ENCODE measurements around the gene PLXDC2.
A peak's percentile ranks its signal among the peaks of the same experiment; 100 is the strongest.

PLXDC2 gene

DNA sequence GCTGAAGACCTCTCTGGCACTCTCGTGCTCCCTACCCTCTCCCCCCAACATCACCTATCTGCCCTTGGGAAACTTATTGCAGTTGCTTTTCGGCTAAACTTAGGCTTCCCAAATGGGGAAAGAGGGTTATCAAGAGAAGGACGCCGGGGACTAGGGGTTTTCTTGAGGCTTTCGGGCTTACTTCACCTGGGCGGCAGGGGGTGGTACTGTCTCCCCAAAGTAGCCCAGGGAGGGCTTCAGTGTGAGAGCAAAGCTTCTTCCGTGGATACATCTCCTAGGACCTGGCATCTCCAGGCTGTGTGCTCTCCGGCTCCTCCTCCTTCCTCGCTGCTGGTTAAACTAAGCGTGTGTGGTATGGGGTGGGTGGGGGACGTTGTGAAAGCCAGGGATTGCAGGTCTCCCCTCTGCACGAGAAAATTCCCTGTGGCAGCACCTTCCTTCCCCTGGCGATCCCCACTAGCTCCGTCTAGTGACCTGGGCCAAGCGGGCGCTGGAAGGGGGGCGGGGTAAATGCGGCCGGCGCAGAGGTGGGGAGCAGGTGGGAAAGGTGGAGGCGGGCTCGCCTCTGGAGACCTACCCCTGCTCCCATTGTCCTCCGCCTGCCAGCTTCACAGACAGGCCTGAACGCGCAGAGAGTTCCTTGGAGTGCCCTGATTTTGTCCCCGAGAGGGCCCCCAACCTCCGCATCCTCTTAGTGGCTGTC is 1.1 kb downstream of the PLXDC2 start:
- Histone ChIP-seq H3K4me1 (ENCODE audit: insufficient read depth, low read length) (peaks cover 7% of the 10 kb centered on the region), H3K9ac (ENCODE audit: low read length) (peak overlapping the region; percentile 71), H3K9me3 (ENCODE audit: low read length) (no peaks in the 10 kb centered on the region), H3K27ac (ENCODE audit: low read depth, low read length) (peak overlapping the region; percentile 77), H3K36me3 (ENCODE audit: insufficient read depth, low read length) (no peaks in the 10 kb centered on the region), H3K4me3 (ENCODE audit: low read depth in 1 of 2, low read length in 2 of 2) (peak overlapping the region; percentile 96 to 97), H3K27me3 (ENCODE audit: control insufficient read depth in 1 of 2, insufficient read depth in 2 of 2, low read length in 2 of 2) (peaks cover 0 to 15% of the 10 kb centered on the region in 2 donors)

DNA sequence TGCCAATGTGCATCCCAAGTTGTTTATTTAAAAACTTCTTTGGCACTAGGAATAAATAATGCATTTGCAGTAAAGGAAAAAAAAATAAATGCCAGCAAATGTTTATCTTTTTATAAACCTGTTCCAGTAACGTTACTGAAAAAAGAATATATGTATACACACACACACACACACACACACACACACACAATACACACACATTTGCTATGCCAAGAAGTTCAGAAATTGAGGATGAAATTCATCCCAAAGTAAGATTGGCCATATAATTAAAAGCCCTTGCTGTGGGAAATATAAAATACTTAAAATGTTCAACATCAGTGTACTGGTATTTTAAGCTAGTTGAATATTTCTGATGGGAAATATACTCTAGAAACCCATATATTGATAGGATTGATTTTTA is 2.6 kb downstream of the PLXDC2 start:
- Histone ChIP-seq H3K4me3 (ENCODE audit: low read depth in 1 of 2, low read length in 2 of 2) (peak overlapping the region; percentile 16 to 97), H3K4me1 (ENCODE audit: insufficient read depth, low read length) (peaks cover 9% of the 10 kb centered on the region), H3K27ac (ENCODE audit: low read depth, low read length) (peak overlapping the region; percentile 43), H3K36me3 (ENCODE audit: insufficient read depth, low read length) (no peaks in the 10 kb centered on the region), H3K27me3 (ENCODE audit: control insufficient read depth in 1 of 2, insufficient read depth in 2 of 2, low read length in 2 of 2) (peaks cover 0 to 15% of the 10 kb centered on the region in 2 donors), H3K9ac (ENCODE audit: low read length) (no peak overlapping the region), H3K9me3 (ENCODE audit: low read length) (no peaks in the 10 kb centered on the region)

DNA sequence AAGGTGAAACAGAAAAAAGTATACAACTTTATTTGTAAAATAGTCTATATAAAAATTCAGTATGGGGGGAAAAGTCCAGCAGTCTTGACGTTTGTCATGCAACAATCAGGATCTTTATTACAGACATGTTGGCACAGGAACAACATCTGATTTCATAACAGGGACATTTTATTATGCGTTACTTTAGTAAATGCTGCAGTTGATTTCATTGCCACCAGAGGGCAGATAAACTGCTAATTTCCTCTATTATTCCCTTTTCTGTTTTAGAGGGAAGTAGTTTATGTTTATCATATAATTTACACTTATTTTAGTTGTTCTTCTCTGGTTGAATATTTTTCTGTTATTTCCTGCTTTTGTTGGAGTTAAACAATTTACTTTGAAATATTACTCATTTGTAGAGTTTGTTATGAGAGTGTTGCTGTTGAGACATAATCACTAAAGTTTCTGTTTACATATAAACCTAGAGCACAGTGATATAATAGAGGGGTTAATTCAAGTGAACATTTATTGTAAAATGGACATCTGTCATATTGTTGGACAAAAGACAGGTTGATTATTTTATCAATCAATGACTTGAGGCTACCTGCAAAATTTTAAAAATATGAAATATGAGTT is 3.3 kb downstream of the PLXDC2 start:
- Histone ChIP-seq H3K4me3 (ENCODE audit: low read depth in 1 of 2, low read length in 2 of 2) (no peak overlapping the region), H3K4me1 (ENCODE audit: insufficient read depth, low read length) (peaks cover 11% of the 10 kb centered on the region), H3K27me3 (ENCODE audit: control insufficient read depth in 1 of 2, insufficient read depth in 2 of 2, low read length in 2 of 2) (peaks cover 0 to 15% of the 10 kb centered on the region in 2 donors), H3K36me3 (ENCODE audit: insufficient read depth, low read length) (no peaks in the 10 kb centered on the region), H3K9ac (ENCODE audit: low read length) (no peak overlapping the region), H3K9me3 (ENCODE audit: low read length) (no peaks in the 10 kb centered on the region), H3K27ac (ENCODE audit: low read depth, low read length) (peak overlapping the region; percentile 43)

DNA sequence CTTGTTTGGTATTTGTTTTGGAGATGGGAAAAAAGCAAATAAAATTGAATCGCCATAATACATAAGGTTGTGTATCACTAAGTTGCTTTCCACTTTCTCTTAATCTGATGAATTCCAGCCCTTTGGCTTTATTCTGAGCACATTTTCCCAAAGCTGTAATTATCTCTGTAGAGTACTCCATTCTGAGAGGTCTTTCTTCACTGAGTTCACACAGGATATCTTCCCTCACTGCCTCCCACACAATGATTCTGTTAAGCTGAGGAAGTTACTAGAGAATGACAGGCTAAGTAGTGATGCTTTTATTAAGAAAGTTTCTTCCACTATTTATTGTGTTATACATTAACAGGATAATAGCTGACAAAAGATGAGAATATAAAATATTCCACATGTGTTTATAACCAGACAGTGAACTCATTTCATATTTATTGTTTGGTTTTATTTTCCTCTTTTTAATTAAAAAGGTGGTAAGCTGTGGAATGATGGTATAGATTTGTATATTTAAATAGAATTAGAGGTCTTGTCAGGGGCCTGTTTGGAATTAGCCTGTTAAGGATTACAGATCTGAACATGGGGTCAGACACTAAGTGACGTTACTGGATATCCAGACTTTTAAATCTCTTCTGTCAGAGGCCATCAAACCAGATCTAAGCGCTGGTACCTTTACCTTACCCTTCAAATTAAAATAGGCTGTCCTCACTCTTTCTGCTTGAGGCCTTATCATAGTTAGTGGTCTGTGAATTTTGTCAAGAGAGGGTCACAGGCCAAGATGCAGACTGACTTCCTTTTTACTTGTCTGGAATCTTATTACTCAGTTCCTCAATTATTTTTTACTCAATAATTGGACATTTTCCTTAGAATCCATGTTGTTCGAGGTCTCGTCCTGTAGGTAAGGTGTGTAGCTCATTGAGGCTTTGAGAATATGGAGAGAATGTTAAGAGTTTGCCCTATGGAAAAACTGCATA is 8.4 kb downstream of the PLXDC2 start:
- H3K27me3 ChIP-seq (ENCODE audit: control insufficient read depth in 1 of 2, insufficient read depth in 2 of 2, low read length in 2 of 2), result no peaks in the 10 kb centered on the region
- H3K9me3 ChIP-seq (ENCODE audit: low read length), result no peaks in the 10 kb centered on the region
- H3K36me3 ChIP-seq (ENCODE audit: insufficient read depth, low read length), result no peaks in the 10 kb centered on the region
- H3K4me1 ChIP-seq (ENCODE audit: insufficient read depth, low read length), result peaks cover 23% of the 10 kb centered on the region
- H3K27ac ChIP-seq (ENCODE audit: low read depth, low read length), result no peak overlapping the region
- no peak overlapping the region for H3K4me3 ChIP-seq (ENCODE audit: low read depth in 1 of 2, low read length in 2 of 2)
- no peak overlapping the region for H3K9ac ChIP-seq (ENCODE audit: low read length)

DNA sequence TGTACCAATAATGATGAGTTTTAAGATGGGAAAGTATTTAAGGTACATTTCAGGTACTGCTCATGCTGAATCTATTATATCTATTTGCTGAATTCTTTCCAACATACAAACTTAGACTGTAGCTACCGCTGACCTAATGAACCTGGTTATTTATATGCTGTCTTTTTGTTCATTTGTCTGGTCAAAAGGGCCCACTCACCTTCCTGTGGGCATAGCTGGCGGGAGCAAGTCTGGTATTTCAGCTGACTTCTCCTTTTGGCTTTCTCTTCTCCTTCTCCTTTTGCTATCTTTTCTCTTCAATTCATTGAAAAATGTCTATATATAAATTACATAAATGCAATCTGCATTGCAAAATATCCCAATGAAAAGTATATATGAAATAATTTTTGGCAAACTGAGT is 9.5 kb downstream of the PLXDC2 start:
- Histone ChIP-seq H3K9me3 (ENCODE audit: low read length) (no peaks in the 10 kb centered on the region), H3K4me1 (ENCODE audit: insufficient read depth, low read length) (peaks cover 23% of the 10 kb centered on the region), H3K27me3 (ENCODE audit: control insufficient read depth in 1 of 2, insufficient read depth in 2 of 2, low read length in 2 of 2) (no peaks in the 10 kb centered on the region), H3K27ac (ENCODE audit: low read depth, low read length) (no peak overlapping the region), H3K9ac (ENCODE audit: low read length) (no peak overlapping the region), H3K4me3 (ENCODE audit: low read depth in 1 of 2, low read length in 2 of 2) (no peak overlapping the region), H3K36me3 (ENCODE audit: insufficient read depth, low read length) (no peaks in the 10 kb centered on the region)

DNA sequence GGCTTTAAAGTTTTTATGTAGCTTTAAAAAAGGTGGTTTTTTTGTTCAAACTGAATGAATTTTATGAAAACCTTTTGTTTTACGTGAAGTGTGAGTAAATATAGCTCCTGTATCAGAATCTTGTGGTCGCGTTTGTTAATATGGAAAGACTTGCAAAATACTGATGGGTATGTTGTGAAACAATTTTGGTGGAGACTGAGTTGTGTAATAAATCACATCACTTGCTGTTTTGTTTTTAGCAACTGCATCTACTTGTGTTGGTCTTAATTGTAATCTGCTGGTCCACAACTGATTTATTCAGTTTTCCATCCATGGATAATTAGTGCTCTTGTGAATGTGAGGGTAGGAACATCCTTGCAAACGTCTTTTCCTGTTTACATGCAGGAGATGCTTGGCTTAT is 10.5 kb downstream of the PLXDC2 start:
- Histone ChIP-seq H3K27me3 (ENCODE audit: control insufficient read depth in 1 of 2, insufficient read depth in 2 of 2, low read length in 2 of 2) (no peaks in the 10 kb centered on the region), H3K9ac (ENCODE audit: low read length) (no peak overlapping the region), H3K4me3 (ENCODE audit: low read depth in 1 of 2, low read length in 2 of 2) (no peak overlapping the region), H3K9me3 (ENCODE audit: low read length) (no peaks in the 10 kb centered on the region), H3K4me1 (ENCODE audit: insufficient read depth, low read length) (peaks cover 23% of the 10 kb centered on the region), H3K36me3 (ENCODE audit: insufficient read depth, low read length) (no peaks in the 10 kb centered on the region), H3K27ac (ENCODE audit: low read depth, low read length) (no peak overlapping the region)

DNA sequence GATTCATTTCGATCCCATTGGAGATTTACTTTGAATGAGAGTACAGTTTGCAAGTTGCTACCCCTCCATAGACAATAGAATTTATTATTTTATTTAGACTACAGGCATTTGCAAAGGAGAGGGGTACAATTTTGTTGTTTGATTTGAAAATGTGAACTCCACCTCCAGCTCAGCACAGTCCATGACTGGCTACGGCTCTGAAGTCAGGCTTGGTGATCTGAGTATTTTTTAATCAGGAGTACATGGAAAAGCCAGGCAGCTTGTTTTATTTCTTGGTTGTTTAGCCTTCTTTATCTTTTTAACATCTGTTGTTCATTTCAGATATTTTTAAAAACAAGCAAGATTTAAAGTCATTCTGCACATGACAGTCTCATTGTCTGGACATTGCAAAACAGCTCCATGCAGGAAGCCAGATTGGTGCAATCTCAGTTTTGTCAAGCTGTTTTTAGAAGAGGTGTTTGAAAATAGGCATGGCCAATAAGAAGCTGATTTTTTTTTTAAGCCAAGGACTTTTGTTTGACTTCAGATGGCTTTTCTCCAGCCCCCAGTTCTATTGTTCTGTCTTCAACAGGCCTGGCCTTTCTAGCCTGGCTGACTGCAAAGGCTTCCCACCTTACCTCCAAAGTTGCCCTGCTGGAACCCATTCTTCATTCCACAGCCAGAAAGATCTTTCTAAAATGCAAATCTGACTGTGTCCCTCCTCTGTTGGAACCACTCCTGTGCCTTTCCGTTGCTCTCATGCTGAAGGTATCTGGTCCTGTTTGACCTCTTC is 12.2 kb downstream of the PLXDC2 start:
- peaks cover 23% of the 10 kb centered on the region for H3K4me1 ChIP-seq (ENCODE audit: insufficient read depth, low read length)
- H3K36me3 ChIP-seq (ENCODE audit: insufficient read depth, low read length), result no peaks in the 10 kb centered on the region
- H3K9ac ChIP-seq (ENCODE audit: low read length), result no peak overlapping the region
- H3K27me3 ChIP-seq (ENCODE audit: control insufficient read depth in 1 of 2, insufficient read depth in 2 of 2, low read length in 2 of 2), result no peaks in the 10 kb centered on the region
- H3K27ac ChIP-seq (ENCODE audit: low read depth, low read length), result peak overlapping the region; percentile 15
- no peaks in the 10 kb centered on the region for H3K9me3 ChIP-seq (ENCODE audit: low read length)
- H3K4me3 ChIP-seq (ENCODE audit: low read depth in 1 of 2, low read length in 2 of 2), result no peak overlapping the region

DNA sequence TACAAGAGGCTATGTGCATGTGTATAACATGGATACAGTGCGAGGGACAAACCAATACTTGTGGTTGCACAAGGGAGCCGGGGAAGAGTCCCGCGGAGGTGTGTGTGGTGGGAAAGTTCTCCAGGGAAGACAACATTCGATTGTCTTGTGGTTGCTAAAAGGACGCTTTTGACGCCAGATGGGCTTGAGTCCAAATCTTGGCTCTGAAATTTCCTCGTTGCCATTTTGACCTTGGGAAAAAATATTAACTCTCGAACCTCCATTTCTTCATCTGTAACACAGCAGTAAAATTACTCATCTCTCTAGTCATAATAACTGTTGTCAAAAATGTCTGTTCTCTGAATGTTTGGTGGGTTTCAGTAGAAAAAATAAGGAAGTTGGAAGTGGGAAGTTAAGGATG is 16.5 kb downstream of the PLXDC2 start:
- Histone ChIP-seq H3K9me3 (ENCODE audit: low read length) (no peaks in the 10 kb centered on the region), H3K27me3 (ENCODE audit: control insufficient read depth in 1 of 2, insufficient read depth in 2 of 2, low read length in 2 of 2) (no peaks in the 10 kb centered on the region), H3K36me3 (ENCODE audit: insufficient read depth, low read length) (no peaks in the 10 kb centered on the region), H3K4me3 (ENCODE audit: low read depth in 1 of 2, low read length in 2 of 2) (no peak overlapping the region), H3K9ac (ENCODE audit: low read length) (no peak overlapping the region), H3K4me1 (ENCODE audit: insufficient read depth, low read length) (peaks cover 14% of the 10 kb centered on the region), H3K27ac (ENCODE audit: low read depth, low read length) (no peak overlapping the region)

DNA sequence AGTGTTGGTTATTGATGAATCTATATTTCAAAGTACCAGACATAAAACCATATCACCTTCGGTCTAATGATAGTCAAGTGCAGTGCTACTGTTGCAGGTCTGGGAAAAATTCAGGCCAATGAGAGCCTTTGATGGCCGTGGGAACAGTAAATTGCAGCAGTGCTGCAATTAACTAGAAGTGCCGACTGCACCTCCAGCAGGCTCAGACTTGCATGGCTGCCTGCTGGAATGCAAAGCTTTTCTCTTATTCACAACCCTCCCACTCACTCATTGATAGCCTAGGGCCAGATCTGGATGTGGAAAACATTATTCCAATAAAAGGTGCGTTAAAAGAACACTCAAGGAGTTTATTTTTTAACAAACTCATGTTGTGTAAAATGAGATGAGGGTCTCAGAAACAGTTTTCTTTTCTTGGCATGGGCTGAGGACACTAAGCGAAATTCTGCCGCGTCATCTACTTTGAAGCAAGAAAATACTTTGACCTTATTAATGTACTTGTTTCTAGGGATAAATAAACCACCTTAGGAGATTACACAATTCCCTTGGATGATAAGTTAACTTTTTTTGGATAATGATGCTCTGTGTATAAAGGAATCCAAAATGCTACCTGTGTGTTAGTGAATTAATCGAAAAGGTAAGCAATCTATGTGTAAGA is 17.1 kb downstream of the PLXDC2 start:
- H3K27me3 ChIP-seq (ENCODE audit: control insufficient read depth in 1 of 2, insufficient read depth in 2 of 2, low read length in 2 of 2), result no peaks in the 10 kb centered on the region
- no peak overlapping the region for H3K27ac ChIP-seq (ENCODE audit: low read depth, low read length)
- no peak overlapping the region for H3K9ac ChIP-seq (ENCODE audit: low read length)
- H3K4me3 ChIP-seq (ENCODE audit: low read depth in 1 of 2, low read length in 2 of 2), result no peak overlapping the region
- H3K4me1 ChIP-seq (ENCODE audit: insufficient read depth, low read length), result peaks cover 10% of the 10 kb centered on the region
- H3K36me3 ChIP-seq (ENCODE audit: insufficient read depth, low read length), result no peaks in the 10 kb centered on the region
- no peaks in the 10 kb centered on the region for H3K9me3 ChIP-seq (ENCODE audit: low read length)

DNA sequence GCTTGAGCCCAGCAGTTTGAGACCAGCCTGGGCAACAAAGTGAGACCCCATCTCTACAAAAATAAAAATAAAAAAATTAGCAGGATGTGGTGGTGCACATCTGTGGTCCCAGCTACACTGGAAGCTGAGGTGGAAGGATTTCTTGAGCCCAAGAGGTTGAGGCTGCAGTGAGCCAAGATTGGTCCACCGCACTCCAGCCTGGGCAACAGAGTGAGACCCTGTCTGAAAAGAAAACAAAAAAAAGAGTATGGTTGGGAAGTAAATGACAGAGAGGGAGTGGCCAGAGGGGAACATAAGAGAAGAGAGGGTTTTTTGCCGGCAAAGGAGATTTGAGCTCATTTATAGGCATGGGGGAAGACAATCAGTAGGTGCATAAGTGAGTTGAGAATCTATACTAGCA is 19.7 kb downstream of the PLXDC2 start:
- no peaks in the 10 kb centered on the region for H3K9me3 ChIP-seq (ENCODE audit: low read length)
- no peaks in the 10 kb centered on the region for H3K36me3 ChIP-seq (ENCODE audit: insufficient read depth, low read length)
- H3K9ac ChIP-seq (ENCODE audit: low read length), result no peak overlapping the region
- no peaks in the 10 kb centered on the region for H3K4me1 ChIP-seq (ENCODE audit: insufficient read depth, low read length)
- H3K4me3 ChIP-seq (ENCODE audit: low read depth in 1 of 2, low read length in 2 of 2), result no peak overlapping the region
- H3K27ac ChIP-seq (ENCODE audit: low read depth, low read length), result no peak overlapping the region
- no peaks in the 10 kb centered on the region for H3K27me3 ChIP-seq (ENCODE audit: control insufficient read depth in 1 of 2, insufficient read depth in 2 of 2, low read length in 2 of 2)

Measured in muscle layer of colon (tissue), 2 donors.